HEK293T (cell line): ENCODE measurements around the gene TSPAN2.

Experiments
- BHLHE40 ChIP-seq: fragments of 450-650 bp; IDR thresholded peaks from 2 replicates; pipeline ENCODE4 v1.6.1; 2016; ENCODE audit warnings: mild to moderate bottlenecking, moderate library complexity, borderline replicate concordance
- FOXK2 ChIP-seq: fragments of 450-650 bp; IDR thresholded peaks from 2 replicates; pipeline ENCODE4 v1.6.1; 2016; ENCODE audit warnings: mild to moderate bottlenecking
- FOXM1 ChIP-seq: fragments of 450-650 bp; IDR thresholded peaks from 2 replicates; pipeline ENCODE4 v1.6.1; 2017; ENCODE audit warnings: mild to moderate bottlenecking, borderline replicate concordance
- NFRKB ChIP-seq: fragments of 450-650 bp; IDR thresholded peaks from 2 replicates; pipeline ENCODE4 v1.6.1; 2016; ENCODE audit warnings: mild to moderate bottlenecking, moderate library complexity
- PKNOX1 ChIP-seq: fragments of 450-650 bp; IDR thresholded peaks from 2 replicates; pipeline ENCODE4 v1.6.1; 2016
- SUZ12 ChIP-seq: fragments of 450-650 bp; IDR thresholded peaks from 2 replicates; pipeline ENCODE4 v1.6.1; 2016; ENCODE audit warnings: mild to moderate bottlenecking
- TARDBP ChIP-seq: fragments of 450-650 bp; IDR thresholded peaks from 2 replicates; pipeline ENCODE4 v1.6.1; 2016

DNA sequence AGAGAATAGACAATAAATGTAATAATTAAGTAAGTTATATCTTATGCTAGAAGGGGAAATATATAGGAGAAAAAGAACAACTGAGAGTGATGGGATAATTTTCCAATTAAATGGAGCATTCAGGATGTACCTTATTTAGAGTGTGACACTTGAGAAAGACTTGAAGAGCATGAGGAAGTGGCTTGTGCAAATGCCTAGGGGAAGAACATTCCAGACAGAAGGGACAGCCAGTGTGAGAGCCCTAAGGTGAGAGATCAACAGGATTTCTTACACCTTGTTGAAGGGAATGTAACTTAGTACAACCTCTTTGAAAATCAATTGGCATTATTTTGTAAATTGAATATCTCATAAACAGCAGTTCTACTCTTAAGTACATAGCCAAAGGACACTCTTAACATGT, 28.8 kb upstream of the TSPAN2 start:
- no peak for TF ChIP-seq FOXM1
- no peak for TF ChIP-seq TARDBP
- no peak for TF ChIP-seq SUZ12
- no peak for TF ChIP-seq FOXK2
- no peak for TF ChIP-seq PKNOX1
- no peak for TF ChIP-seq BHLHE40
- TF ChIP-seq NFRKB, result no peak
